ENCODE results near the gene EHBP1L1. TPM values are rescaled to one million over a fixed set of nuclear protein-coding genes. Genes with fewer than 3 reads are reported as not detected.
A peak's percentile ranks its signal among the peaks of the same experiment; 100 is the strongest.

Gene EHBP1L1
- total and polyA plus RNA-seq, 2 of the 13 experiments (the other 11 are each of a cell fraction or from before 2014, with no cell fraction given): 8.3 to 10.6 TPM

GRCh38 chr11:65616575-65617001, 40.7 kb downstream of the EHBP1L1 start (continued):
- TF ChIP-seq ZBTB10 (CRISPR knock-in tag; IDR thresholded peaks at IDR 0.05; ENCODE audit: borderline replicate concordance) (no peak), CC2D1A (CRISPR knock-in tag; IDR thresholded peaks at IDR 0.05) (no peak), BRF2 (CRISPR knock-in tag; IDR thresholded peaks at IDR 0.05) (0 out of 2 replicates have a peak, but pooled peaks have one; percentile 44), ARID3A (IDR thresholded peaks at IDR 0.05; ENCODE audit: low read depth, low read length) (no peak), ZMAT5 (CRISPR knock-in tag; IDR thresholded peaks at IDR 0.05; ENCODE audit: borderline replicate concordance, low read depth) (no peak), AGO2 (optimal IDR thresholded peaks at IDR 0.05; ENCODE audit: low read depth, low read length) (no peak), FOXA3 (CRISPR knock-in tag; IDR thresholded peaks at IDR 0.05) (peak; percentile 37; the same call in 1 of the 2 replicates), ZNF609 (CRISPR knock-in tag; IDR thresholded peaks at IDR 0.05; ENCODE audit: borderline replicate concordance) (0 out of 2 replicates have a peak, but pooled peaks have one; percentile 7), ATF7 (IDR thresholded peaks at IDR 0.05) (no peak), ATF7 (CRISPR knock-in tag; IDR thresholded peaks at IDR 0.05) (no peak), PAXIP1 (CRISPR knock-in tag; conservative IDR thresholded peaks at IDR 0.05) (peak; percentile 76), TFAP4 (IDR thresholded peaks at IDR 0.05; ENCODE audit: borderline replicate concordance, low read depth) (no peak)

All from HepG2 (cell line).